ENCODE data around the gene IQSEC1. TPM values are rescaled to one million over a fixed set of nuclear protein-coding genes. Genes with fewer than 3 reads are reported as not detected.

Gene IQSEC1
- total RNA-seq (2021; ENCODE audit: unreplicated experiment), result 28.1 TPM
- polyA plus RNA-seq (2012), result 15.0 and 15.2 TPM in 2 replicates
- percentile 42 among the genes with signal in this experiment for Bru-seq, nascent RNA
- percentile 43 among the genes with signal in this experiment for BruChase-seq, experiment 1, labeled RNA remaining after a 6-hour chase
- BruChase-seq, experiment 2, labeled RNA remaining after a 2-hour chase, result percentile 44 among the genes with signal in this experiment
- long read RNA-seq, partial matches to known transcripts, result 38 of 40 reads
- long read RNA-seq, other reads (novel, unspliced or antisense), result 2 of 40 reads

DNA sequence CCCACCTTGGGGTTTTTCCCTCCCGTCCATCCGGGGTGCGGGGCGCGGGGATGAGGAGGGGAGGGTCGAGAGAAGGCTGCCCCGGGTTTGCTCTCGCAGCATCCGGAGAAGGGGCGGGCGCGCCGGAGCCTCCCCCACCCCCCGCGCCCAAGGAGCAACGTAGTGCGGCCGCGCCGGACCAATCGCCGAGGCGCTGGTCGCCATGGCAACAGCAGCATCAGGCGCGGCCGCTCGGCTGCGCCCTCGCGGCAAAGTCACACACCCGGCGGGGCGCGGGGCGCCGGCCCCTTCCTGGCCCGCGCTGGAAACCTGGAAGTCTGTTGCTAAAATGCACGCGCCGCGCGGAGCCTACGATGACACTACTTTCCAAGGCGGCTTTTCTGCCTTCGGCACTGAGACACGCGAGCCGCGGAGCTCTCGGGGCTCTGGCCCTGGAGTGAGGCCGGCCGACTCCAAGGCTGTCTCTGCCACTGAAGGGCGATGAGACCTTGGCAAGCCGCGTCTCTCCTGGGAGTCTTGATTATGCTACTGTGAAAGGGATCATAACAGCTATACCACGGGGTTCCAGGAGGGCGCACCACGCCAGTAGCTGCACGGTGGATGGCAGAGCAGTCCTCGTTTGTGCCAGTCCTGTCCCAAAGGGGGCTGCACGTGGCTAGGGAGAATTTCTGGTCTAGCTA is at the start of gene IQSEC1:
IQSEC1 (minus strand) TSS at position 104 of the 680 bp plus-strand sequence. CDS start 415 bp downstream, outside the sequence.
- H2AFZ ChIP-seq (ENCODE audit: low read depth, low read length, poor library complexity, severe bottlenecking), result no peak within 1 kb of the TSS
- no peak for DNase-seq (ENCODE audit: low read depth, low spot score)
- peaks cover 26% of the 10 kb centered on the region for H3K27me3 ChIP-seq (ENCODE audit: insufficient read depth, low read length)
- POLR2A ChIA-PET, result no interaction called here
- no peak within 1 kb of the TSS for H3K4me3 ChIP-seq (replicated peaks in 1 of 2; ENCODE audit: low read depth in 1 of 2, low read length in 2 of 2)
- H3K9me2 ChIP-seq (ENCODE audit: insufficient read depth), result no peaks in the 10 kb centered on the region
- H3K4me1 ChIP-seq (ENCODE audit: control insufficient read depth in 1 of 2, insufficient read depth in 2 of 2, low read length in 2 of 2), result no peaks in the 10 kb centered on the region
- H3K4me2 ChIP-seq (ENCODE audit: low read length), result no peak within 1 kb of the TSS
- no peaks in the 10 kb centered on the region for H3K36me3 ChIP-seq (ENCODE audit: control insufficient read depth in 1 of 2, insufficient read depth in 2 of 2, low read length in 2 of 2)
- BruUV-seq (replicated peaks), result no TSS peak
- H3K79me2 ChIP-seq (ENCODE audit: insufficient read depth, low read length), result no peaks in the 10 kb centered on the region
- TF ChIP-seq, protein P1, sequence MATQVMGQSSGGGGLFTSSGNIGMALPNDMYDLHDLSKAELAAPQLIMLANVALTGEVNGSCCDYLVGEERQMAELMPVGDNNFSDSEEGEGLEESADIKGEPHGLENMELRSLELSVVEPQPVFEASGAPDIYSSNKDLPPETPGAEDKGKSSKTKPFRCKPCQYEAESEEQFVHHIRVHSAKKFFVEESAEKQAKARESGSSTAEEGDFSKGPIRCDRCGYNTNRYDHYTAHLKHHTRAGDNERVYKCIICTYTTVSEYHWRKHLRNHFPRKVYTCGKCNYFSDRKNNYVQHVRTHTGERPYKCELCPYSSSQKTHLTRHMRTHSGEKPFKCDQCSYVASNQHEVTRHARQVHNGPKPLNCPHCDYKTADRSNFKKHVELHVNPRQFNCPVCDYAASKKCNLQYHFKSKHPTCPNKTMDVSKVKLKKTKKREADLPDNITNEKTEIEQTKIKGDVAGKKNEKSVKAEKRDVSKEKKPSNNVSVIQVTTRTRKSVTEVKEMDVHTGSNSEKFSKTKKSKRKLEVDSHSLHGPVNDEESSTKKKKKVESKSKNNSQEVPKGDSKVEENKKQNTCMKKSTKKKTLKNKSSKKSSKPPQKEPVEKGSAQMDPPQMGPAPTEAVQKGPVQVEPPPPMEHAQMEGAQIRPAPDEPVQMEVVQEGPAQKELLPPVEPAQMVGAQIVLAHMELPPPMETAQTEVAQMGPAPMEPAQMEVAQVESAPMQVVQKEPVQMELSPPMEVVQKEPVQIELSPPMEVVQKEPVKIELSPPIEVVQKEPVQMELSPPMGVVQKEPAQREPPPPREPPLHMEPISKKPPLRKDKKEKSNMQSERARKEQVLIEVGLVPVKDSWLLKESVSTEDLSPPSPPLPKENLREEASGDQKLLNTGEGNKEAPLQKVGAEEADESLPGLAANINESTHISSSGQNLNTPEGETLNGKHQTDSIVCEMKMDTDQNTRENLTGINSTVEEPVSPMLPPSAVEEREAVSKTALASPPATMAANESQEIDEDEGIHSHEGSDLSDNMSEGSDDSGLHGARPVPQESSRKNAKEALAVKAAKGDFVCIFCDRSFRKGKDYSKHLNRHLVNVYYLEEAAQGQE (IDR thresholded peaks at IDR 0.05; ENCODE audit: low read depth), result no peak
- TF ChIP-seq TCF7L2 (IDR thresholded peaks at IDR 0.05; ENCODE audit: borderline replicate concordance, extremely low read depth, insufficient read depth, insufficient read length) (no peak), POLR2A (IDR thresholded peaks at IDR 0.05; ENCODE audit: borderline replicate concordance, extremely low read depth, insufficient read depth, insufficient read length) (no peak), SP1 (IDR thresholded peaks at IDR 0.05; ENCODE audit: low read depth) (no peak), FOSL1 (IDR thresholded peaks at IDR 0.05; ENCODE audit: low read depth) (no peak), POLR2AphosphoS5 (IDR thresholded peaks at IDR 0.05; ENCODE audit: low read depth, low read length) (no peak), SRF (IDR thresholded peaks at IDR 0.05; ENCODE audit: low read depth) (no peak), SIN3A (IDR thresholded peaks at IDR 0.05; ENCODE audit: low read depth) (no peak), YY1 (IDR thresholded peaks at IDR 0.05; ENCODE audit: extremely low read depth, insufficient replicate concordance, low read depth, low read length) (no peak), ZNF274 (IDR thresholded peaks at IDR 0.05; ENCODE audit: low read depth, low read length) (no peak), ZFX (IDR thresholded peaks at IDR 0.05) (no peak)
- TF ChIP-seq, protein P2, sequence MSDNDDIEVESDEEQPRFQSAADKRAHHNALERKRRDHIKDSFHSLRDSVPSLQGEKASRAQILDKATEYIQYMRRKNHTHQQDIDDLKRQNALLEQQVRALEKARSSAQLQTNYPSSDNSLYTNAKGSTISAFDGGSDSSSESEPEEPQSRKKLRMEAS (IDR thresholded peaks at IDR 0.05), result no peak
- TF ChIP-seq, protein P3, sequence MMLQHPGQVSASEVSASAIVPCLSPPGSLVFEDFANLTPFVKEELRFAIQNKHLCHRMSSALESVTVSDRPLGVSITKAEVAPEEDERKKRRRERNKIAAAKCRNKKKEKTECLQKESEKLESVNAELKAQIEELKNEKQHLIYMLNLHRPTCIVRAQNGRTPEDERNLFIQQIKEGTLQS (IDR thresholded peaks at IDR 0.05), result no peak
- TF ChIP-seq, protein P4, sequence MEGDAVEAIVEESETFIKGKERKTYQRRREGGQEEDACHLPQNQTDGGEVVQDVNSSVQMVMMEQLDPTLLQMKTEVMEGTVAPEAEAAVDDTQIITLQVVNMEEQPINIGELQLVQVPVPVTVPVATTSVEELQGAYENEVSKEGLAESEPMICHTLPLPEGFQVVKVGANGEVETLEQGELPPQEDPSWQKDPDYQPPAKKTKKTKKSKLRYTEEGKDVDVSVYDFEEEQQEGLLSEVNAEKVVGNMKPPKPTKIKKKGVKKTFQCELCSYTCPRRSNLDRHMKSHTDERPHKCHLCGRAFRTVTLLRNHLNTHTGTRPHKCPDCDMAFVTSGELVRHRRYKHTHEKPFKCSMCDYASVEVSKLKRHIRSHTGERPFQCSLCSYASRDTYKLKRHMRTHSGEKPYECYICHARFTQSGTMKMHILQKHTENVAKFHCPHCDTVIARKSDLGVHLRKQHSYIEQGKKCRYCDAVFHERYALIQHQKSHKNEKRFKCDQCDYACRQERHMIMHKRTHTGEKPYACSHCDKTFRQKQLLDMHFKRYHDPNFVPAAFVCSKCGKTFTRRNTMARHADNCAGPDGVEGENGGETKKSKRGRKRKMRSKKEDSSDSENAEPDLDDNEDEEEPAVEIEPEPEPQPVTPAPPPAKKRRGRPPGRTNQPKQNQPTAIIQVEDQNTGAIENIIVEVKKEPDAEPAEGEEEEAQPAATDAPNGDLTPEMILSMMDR (IDR thresholded peaks at IDR 0.05 in 2 of 3, conservative IDR thresholded peaks at IDR 0.05 in 1 of 3; ENCODE audit: borderline replicate concordance in 1 of 3, insufficient read depth in 1 of 3, low read depth in 2 of 3, low read length in 2 of 3), result no peak
- TF ChIP-seq, protein P5, sequence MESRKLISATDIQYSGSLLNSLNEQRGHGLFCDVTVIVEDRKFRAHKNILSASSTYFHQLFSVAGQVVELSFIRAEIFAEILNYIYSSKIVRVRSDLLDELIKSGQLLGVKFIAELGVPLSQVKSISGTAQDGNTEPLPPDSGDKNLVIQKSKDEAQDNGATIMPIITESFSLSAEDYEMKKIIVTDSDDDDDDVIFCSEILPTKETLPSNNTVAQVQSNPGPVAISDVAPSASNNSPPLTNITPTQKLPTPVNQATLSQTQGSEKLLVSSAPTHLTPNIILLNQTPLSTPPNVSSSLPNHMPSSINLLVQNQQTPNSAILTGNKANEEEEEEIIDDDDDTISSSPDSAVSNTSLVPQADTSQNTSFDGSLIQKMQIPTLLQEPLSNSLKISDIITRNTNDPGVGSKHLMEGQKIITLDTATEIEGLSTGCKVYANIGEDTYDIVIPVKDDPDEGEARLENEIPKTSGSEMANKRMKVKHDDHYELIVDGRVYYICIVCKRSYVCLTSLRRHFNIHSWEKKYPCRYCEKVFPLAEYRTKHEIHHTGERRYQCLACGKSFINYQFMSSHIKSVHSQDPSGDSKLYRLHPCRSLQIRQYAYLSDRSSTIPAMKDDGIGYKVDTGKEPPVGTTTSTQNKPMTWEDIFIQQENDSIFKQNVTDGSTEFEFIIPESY (IDR thresholded peaks at IDR 0.05; ENCODE audit: extremely low read depth, insufficient replicate concordance, low read length), result no peak
- H3K27ac ChIP-seq (ENCODE audit: low read depth, low read length), result no peak within 1 kb of the TSS
- H4K20me1 ChIP-seq (ENCODE audit: insufficient read depth), result no peaks in the 10 kb centered on the region
- CTCF ChIA-PET, result no interaction called here
- RAD21 ChIA-PET (ENCODE audit: low non-redundant PET in 1 of 2, low total read pairs in 2 of 2, uncharacterized antibody in 2 of 2, unreplicated experiment in 2 of 2), result no interaction called here
- no peaks in the 10 kb centered on the region for H3K9me3 ChIP-seq (ENCODE audit: control insufficient read depth in 1 of 2, insufficient read depth in 1 of 2, low read depth in 1 of 2, low read length in 2 of 2)
- intact Hi-C loops (cut with micrococcal nuclease), result no loop called here
- no peak within 1 kb of the TSS for H3K9ac ChIP-seq (ENCODE audit: low read length)
- ATAC-seq, result no peak
